Skeletal muscle cell (primary cell): ENCODE data around the gene IL17REL.

Experiments
- DNase-seq: peaks from one replicate; pipeline ENCODE4 v3.0.0-alpha.2; 2010; ENCODE audit warnings: low read depth
- H3K4me3 ChIP-seq: 2 replicates; pipeline ENCODE4 v1.5.1; 2011; ENCODE audit warnings: low read depth, mild to moderate bottlenecking, control low read depth, low read length, moderate library complexity

IL17REL gene

DNA sequence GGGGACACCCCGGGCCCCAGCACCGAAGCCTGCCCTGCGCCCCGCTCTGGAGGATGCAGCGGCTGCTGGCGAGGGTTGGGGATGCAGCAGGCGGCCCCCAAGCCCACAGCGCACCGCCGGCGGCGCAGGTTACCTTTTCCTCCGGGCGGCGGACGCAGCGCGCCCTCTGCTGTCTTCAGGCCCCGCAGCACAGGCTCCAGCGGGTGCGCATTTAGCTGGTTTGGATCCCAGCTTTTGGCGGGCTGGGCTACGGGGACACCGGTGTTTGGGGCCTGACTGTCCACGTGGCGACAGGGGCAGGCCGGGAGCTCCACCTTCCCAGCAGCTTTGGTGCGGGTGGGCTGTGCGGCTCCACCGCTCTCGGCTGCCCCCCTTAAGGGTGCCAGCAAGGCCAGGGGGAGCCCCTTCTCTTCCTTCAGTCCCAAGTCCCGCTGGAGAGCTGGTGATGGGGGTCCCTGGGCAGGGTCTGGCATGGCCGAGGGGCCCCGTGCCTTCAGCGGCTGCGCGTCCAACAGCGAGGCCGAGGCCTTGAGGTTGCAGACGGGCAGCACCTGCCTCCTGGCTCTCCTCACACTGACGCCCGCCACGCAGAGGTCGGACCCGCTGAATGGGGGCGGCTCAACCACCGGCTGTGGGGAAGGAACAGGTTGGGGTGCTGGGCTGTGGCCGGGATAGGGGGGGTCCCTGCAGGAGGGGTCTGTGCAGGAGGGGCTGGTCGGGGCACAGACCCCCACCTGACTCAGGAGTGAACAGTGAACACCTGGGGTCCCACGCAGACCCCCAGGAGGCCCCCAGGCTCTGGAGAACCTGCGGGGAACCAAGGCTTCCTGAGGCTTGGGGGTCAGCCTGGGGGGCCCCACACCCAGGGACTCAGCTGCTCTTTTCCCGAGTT, 18.0 kb upstream of the IL17REL start:
- H3K4me3 ChIP-seq: no peak overlapping the region

DNA sequence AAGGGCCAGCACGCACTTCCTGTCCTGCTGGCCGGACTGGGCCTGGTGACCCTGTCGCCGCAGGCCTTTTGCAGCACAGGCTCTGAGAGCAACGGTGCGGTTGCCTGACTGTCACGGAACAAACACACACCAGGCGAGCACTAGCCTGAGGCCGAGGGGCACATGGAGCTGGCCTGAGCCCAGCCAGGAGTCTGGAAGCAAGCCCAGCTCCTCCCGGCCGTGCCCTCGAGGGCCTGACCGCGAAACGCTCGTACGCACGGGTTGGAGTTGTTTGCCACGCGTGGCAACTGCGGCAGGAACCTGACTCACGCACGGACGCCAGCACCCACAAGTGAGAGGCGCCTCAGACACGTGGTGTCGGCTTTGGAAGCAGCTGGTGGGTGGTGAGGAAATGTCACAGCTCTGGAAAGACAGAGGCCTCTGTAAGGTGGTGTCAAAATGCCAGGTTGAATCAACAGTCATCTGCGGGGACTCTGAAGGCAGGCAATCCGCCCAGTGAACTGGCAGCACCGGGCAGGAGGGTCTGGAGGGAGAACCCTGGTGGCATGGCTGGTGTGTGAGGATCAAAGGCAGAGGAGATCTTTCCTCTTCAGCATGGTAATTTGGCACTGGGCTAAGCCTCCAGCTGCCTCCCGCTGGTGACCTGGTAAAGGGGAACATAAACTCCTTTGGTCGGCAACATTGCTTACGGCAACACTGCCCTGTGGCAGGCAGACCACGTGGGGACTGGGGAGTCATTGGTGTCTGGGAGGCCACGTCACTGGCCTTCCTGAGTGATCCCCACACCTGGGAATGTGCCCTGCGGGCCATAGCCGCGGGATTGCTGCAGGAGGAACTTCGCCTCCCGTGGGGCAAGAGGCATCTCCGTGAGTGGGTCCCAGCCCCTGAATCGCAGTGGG, 15.3 kb upstream of the IL17REL start:
- H3K4me3 ChIP-seq: no peak overlapping the region
- no peak for DNase-seq

More for the DNA sequence above, 18.0 kb upstream of the IL17REL start:
- no peak for DNase-seq

DNA sequence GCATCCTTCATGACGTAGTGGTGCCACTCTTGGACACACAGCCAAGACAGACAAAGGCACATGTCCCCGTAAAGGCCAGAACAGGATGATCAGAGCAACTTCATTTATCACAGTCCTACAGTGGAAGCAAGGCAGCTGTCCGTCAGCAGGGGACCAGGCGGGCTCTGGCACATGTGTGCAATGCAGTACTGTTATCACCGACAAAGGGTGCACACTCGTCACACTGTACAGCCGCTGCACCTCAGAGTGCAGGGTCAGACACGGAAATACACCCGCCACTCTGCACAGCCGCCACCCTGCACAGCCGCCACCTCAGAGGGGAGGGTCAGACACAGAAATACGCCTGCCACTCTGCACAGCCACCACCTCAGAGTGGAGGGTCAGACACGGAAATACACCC, 13.4 kb upstream of the IL17REL start:
- DNase-seq: no peak
- no peak overlapping the region for H3K4me3 ChIP-seq

DNA sequence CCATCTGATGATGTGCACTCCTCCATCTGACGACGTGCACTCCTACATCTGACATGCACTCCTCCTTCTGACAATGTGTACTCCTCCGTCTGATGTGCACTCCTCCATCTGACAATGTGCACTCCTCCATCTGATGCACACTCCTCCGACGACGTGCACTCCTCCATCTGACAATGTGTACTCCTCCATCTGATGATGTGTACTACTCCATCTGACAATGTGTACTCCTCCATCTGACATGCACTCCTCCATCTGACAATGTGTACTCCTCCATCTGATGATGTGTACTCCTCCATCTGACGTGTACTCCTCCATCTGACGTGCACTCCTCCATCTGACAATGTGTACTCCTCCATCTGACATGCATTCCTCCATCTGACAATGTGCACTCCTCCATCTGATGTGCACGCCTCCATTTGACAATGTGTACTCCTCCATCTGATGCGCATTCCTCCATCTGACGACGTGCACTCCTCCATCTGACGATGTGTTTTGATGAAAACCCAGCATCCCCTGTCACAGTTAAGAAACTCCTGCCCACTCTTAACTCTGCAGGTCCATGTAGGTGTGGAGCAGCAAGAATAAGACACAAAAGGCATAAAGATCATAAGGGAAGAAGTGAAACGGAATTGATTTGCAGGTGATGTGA, 9.7 kb upstream of the IL17REL start:
- DNase-seq: no peak
- no peak overlapping the region for H3K4me3 ChIP-seq

DNA sequence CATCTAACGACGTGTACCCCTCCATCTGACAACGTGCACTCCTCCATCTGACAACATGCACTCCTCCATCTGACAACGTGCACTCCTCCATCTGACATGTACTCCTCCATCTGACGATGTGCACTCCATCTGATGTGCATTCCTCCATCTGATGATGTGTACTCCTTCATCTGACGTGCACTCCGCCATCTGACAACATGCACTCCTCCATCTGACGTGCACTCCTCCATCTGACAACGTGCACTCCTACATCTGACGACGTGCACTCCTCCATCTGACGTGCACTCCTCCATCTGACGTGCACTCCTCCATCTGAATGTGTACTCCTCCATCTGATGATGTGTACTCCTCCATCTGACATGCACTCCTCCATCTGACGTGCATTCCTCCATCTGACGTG, 8.0 kb upstream of the IL17REL start:
- no peak overlapping the region for H3K4me3 ChIP-seq
- no peak for DNase-seq

DNA sequence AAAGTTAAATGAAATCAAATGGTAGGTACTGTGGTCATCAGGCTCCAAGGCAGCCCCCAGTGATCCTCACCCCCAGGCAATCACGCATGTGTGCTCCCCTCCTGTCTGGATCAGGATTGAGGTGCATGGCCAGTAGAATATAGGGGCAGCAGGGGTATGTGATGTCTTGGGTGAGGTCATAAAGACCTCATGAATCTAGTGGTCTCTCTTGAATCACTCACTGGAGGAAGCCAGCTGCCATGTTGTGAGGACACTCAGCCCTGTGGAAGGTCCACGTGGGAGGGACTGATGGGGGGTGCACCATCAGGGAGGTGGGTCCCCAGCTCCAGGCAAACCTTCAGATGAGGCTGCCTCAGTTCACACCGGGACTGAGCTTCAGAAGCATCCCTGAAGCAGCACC, 6.8 kb upstream of the IL17REL start:
- no peak for DNase-seq
- H3K4me3 ChIP-seq: no peak overlapping the region

DNA sequence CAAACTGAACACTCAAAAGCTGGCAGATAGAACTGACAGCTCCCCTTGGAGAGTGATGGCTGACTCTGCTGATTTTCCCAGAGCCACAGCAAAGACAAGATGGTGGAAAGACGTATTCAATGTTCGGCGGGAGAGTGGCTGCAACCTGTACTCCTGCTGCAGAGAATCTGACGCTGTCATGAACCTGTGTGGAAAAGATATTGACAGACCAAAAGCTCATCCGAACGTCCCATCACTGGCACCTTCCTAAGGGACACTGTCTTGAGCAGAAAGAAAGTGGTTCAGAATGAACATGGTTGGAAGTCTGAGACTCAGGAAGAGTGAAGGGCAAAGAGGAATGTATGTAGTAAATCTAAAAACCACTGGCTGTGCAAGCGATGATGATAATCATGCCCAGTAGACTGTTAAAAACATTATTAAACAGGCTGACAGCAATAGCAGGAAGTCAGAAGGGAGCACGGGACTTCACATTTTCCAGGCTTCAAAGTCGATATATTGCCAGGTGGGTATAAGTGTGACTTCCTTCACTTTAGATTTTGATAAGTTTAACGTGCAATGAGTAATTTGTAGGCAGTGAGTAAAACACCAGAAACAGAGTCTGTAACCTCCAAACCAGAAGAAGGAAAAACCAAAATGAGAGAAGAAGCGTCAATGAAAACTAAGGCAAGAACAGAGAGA, 6.2 kb upstream of the IL17REL start:
- H3K4me3 ChIP-seq: no peak overlapping the region

DNA sequence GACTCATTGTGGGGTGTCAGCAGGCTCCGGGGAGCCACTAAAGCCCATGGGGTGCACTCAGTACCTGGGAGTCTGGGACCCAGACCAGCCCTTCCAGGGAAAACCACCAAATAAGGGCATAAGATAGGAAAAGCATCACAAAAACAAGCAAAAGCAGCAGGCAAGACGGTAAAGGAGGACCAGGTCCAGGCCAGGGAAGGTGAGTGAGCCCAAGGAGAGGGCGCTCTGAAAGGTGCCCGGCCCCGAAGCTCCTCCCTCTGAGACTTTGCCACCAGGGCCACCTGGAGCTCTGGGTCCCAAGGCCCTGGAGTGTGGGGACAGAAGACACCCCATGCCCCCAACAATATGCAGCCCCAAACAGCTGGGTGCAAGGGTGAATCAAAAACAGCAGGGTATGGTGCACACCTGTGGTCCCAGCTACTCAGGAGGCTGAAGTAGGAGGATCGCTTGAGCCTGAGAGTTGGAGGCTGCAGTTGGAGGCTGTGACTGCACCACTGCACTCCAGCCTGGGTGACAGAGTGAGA, 5.2 kb upstream of the IL17REL start:
- DNase-seq: no peak
- no peak overlapping the region for H3K4me3 ChIP-seq

More for the DNA sequence above, 6.2 kb upstream of the IL17REL start:
- DNase-seq: no peak

DNA sequence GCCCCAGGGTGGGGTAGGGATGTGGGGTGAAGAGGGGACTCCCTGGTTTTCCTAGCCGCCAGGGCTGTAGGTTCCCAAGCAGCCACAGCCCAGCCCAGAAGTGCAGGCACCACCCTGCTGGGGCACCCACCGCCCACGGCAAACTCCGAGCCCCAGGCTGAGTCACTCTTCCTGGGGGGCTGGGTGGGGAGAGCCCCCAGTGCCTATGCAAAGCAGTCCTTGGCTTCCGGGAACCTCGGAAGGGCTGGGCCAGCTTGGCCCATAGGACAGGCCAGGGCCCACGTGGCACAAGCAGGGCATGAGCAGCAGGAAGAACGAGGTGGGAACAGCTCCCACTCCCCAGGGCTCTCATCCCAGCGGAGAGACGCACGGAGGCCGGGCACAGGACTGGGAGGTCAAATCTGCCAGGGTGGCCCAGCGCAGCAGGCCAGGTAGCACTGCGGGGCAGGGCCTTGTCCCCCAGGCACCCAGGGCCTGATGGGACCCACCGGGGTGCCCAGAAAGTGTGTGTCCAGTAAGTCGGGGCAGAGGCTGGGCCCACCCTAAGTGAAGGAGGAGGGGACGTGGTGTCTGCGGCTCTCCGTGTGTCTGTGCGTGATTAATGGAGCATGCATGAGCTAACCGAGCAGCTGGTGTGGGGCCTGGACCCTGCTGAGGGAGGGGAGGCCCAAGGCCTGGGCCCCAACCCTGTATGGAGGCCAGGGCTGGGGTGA, 4.6 kb upstream of the IL17REL start:
- no peak for DNase-seq
- no peak overlapping the region for H3K4me3 ChIP-seq

DNA sequence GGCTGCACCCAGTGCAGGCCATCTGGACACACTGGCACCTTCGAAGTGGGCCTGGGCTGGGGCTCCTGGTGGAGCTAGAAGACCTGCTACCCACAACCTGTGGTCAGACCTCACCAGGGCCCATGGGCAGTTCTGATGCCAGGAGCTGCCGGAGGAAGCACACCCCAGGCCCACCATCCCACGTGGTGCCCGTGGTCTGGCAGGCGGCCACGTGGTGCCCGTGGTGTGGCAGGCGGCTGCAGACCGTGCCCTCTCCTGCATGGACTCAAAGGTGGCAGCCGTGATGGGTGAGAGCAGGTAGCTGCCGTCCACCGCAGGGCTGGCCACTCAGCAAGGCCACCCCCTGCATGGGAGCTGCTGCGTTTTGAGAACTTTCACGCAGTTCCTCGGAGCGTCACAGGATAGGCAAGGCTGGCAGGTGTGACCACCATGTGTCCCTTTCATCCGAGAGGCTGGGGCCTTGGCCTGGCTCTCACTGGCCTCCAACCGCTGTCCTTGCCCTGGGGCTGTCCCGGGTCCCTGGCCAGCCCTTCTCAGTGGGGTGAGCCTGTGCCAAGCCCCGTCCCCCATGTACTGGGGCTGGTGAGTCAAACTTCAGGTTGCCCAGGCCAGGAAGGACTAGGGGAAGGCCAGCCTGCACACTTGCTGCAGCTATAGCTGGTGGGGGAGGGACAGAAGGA, 3.9 kb upstream of the IL17REL start:
- H3K4me3 ChIP-seq: no peak overlapping the region
- DNase-seq: no peak

DNA sequence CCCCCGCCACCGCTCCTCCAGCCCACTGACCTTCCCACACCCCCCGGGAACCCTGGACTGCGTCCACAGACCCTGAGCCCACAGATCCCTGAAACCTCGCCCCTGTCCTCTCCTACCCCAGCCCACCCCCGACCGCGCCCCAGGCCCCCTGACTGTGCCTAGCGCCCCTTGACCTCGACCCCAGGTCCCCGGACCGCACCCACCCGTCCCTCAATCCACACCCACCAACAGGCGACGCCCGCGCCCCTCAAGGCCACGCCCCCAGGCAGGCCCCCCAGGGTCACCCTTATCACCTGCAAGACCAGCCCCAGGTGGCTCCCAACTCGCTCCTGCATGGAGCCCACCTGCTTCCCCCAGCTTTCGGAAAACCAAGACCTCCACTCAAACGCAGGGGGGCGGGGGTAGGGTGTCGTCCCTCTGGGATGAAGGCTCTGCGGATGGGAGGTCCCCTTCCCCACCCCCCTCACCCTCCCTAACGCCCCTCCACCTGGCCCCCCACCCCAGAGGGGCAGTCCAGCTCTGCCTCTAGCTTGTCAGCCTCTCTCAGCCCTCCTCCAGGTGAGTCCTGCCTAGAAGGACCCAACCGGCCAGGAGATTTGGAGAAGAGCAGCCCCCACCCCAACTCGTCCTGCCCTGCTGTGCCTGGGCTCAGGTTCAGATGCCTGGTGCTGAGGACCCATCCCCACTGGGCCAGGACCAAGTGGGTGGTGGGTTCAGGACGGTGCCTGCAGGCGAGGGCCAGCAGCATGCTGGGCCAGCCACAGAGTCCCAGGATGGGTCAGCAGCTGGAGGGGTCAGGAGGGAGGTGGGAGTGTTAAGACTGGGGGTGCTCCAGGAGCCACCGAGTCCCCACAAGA, 3.1 kb upstream of the IL17REL start:
- no peak overlapping the region for H3K4me3 ChIP-seq
- DNase-seq: no peak

DNA sequence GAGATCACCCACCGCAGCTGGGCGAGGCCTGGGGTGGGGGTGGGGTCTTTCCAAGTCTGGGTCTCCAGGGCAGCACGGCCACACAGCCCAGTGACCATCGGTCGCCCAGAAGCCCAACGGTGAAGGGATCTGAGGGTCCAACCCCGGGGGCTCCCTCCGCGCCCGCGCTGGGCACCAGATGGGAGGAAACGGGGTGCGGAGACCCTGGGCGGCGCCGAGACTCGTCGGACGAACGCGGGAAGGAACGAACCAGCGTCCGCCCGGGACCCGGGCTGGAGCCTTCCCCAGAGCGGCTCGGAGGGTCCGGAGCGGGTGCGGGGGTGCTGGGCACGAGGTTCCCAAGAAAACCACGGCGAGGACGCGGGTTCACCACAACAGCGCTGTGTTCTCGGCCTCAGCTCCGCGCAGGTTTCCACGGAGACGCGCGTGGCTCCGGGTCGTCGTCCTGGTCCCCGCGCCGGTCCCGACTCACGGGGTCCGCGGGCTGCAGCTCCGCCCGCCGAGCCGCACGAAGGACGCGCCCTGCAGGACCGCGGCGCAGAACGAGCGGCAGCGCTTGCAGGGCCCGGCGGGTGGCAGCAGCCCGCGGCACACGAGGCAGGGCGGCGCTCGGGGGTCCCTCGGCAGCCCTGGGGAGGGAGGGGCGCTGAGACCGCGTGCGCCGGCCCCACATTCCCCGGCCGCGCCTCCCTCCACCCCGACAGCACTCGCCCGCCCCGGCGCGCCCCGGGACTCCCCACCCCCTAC, 2.3 kb upstream of the IL17REL start:
- DNase-seq: no peak
- no peak overlapping the region for H3K4me3 ChIP-seq

DNA sequence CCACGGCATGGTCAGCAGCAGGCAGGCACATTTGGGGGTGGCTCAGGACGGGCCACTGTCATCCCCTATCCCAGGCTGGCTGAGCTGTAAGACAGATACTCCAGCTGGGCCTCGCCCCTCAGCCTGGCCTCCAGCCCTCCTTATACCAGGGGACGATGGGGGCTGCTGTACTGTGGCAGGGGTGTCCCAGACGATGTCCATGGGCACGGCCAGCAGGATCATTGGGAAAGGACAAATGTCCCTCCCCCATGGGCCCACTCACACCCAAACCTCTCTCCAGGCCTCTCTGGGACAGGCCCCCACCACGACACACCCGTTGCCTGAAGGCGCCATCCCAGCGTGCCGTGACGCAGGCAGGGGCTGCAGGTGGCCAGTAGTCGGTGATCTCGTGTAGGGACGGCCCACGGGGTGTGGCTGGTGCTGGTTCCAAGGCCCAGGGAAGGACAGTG, 1.5 kb upstream of the IL17REL start:
- no peak overlapping the region for H3K4me3 ChIP-seq
- no peak for DNase-seq

DNA sequence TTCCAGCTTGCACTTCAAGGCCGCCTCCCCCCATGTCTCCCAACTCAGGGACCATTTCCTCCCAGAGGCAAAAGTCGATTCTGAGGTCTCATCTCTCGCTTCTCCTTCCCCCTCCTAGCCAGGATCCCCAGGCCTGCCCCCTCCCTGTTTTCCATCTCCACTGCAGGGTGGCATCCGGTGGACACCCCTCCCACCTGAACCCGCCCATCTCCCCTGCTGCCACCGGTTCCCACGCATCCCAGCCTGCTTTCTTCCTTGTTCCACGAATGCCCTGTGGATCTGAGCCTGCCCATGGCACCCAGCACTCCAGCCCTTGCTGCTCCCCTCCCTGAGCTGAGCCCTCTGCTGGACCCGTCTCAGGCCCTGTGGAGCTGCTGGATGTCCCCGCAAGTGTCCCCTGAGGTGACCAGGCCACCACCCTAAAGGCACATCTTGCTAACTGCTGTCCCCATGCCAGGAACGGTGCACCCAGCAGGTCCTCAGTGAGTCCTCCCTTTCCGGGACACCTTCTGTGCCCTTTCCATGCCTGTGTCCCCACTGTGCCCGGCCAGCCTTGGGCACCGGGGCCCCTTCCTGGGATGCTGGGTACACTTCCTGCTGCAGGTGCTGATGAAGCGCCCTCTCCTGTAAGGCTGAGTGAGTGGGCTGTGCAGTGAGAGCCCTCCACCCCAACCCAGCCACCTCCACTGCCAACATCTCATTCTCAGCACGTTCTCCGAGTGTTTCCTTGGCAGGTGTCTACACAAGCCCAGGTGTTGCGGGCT, 936 bp downstream of the IL17REL start:
- H3K4me3 ChIP-seq: no peak overlapping the region
- DNase-seq: no peak

DNA sequence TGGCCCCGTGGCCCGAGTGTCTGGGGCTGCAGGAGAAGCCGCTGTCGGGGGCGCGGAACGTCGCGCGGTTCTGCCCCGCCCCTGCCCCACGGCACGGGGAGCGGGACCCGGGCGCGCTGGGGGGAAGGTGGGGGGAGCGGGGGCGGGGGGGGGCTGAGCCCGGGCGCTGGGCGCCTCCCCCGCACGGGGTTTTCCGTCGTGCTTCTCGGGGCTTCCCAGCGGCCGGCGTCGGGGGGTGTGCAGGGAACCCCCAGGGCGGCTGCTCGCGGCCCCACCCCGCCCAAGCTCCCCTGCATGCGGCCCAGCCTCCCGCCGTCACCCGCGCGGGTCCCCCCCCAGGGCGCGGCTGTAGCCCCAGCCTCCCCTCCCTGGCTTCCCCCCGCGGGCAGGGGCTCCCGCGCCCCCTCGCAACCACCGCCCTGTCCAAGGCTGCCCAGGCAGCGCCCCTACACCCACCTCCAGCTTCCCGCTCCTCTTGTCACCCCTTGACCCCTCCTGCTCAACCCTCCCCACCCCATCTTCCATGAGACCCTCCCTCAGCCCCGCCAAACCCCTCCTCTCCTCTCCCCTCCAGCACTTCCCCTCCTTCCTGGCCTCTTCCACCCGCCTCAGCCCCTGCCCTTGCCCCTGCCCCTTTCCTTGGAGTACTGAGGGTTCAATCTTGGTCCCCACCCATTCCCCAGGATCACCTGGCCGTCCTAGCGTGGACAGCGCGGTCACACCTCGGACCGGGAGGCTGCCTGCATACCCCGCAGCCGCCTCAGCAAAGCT, 1.7 kb downstream of the IL17REL start:
- no peak overlapping the region for H3K4me3 ChIP-seq
- no peak for DNase-seq
